GM12873 (cell line): Measurements from ENCODE around the gene SNX9.

Experiments used
- TF ChIP-seq, protein P1 (sequence below): IDR thresholded peaks from 2 replicates; pipeline ENCODE4 v1.5.1; 2012; ENCODE audit warnings: low read depth, mild to moderate bottlenecking, moderate library complexity, low read length, control low read depth; ENCODE audit not compliant: insufficient read depth; ENCODE audit errors: missing control alignments

Gene SNX9

DNA sequence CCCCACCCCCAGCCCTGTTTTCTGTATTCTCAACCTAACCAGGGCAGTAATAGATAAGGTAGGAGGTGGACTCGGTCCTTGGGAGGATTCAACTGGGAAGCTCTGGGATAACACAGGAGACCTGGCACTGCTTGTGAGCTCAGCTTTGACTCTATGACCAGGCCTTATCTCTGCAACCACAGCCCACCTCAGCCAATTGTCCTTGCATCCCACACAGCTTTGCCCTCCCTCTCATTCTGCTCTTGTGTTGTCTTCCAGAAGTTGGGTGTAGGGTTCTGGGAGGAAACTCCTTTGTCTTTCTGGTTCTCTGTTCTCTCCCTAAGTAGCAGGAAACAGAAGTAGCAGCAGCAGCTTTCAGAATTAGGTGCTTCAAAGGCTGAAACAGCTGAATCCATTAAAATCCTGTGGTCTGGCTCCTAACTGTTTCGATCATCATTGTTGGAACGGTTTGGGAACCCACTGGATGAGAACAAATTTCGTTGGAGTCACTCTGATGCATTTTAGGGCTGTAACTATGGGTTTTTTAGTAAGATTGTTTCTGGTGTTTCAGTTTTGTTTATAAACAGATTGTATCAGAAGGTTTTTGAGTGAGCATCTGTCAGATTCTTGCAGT, 32.4 kb upstream of the SNX9 start:
- TF ChIP-seq, protein P1, sequence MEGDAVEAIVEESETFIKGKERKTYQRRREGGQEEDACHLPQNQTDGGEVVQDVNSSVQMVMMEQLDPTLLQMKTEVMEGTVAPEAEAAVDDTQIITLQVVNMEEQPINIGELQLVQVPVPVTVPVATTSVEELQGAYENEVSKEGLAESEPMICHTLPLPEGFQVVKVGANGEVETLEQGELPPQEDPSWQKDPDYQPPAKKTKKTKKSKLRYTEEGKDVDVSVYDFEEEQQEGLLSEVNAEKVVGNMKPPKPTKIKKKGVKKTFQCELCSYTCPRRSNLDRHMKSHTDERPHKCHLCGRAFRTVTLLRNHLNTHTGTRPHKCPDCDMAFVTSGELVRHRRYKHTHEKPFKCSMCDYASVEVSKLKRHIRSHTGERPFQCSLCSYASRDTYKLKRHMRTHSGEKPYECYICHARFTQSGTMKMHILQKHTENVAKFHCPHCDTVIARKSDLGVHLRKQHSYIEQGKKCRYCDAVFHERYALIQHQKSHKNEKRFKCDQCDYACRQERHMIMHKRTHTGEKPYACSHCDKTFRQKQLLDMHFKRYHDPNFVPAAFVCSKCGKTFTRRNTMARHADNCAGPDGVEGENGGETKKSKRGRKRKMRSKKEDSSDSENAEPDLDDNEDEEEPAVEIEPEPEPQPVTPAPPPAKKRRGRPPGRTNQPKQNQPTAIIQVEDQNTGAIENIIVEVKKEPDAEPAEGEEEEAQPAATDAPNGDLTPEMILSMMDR = no peak

DNA sequence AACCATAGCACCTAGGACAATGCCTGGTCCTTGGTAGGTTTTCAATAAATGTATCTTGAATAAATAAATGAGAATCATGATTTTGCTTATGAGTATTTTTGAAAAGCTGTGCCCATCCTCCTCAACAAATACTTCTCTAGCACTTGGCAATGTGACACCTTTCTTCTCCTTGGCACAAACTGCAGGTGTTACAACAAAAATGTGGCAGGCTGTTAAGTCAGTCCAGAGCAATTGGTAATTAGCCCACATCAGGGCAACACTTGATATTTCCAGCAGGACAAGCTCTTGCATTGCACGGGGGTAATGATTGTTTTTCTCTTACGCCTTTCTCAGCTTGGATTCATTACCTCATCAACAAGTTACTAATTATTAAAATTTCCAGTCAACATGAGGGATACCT, 31.6 kb upstream of the SNX9 start:
- TF ChIP-seq, protein P1 = no peak

DNA sequence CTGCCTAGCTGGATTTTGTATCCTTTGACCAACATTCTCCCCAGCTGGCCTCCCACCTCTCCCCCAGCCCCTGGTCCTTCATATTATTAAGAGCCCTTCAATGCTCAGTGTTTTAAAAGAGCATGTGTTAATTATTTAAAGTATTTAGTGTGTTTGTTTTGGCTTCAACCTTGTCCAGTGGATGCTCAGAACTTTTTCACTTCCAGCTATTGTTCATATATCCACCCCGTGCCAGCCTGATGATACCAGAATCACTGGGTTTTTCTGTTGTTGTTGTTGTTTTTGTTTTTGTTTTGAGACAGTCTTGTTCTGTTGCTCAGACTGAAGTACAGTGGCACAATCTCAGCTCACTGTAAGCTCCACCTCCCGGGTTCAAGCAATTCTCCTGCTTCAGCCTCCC, 30.4 kb upstream of the SNX9 start:
- TF ChIP-seq, protein P1 = no peak

DNA sequence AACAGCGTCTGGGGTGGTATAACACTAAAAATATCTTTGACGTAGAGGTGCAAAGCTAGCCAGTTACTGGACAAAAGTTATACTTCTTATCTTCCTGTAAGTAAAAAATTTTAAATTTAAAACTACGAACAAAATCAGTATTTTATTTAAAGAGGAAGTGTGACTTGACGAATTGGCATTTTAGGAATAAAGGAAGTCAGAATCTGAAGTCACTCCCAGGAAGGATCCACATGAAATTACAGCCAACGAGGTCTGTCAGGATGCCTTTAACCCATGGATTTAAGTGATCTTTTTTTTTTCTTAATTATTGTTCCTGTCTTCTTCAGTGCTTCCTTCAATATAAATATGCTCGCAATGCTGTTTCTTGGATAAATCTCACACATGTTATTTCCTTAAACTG, 27.2 kb upstream of the SNX9 start:
- TF ChIP-seq, protein P1 = no peak

DNA sequence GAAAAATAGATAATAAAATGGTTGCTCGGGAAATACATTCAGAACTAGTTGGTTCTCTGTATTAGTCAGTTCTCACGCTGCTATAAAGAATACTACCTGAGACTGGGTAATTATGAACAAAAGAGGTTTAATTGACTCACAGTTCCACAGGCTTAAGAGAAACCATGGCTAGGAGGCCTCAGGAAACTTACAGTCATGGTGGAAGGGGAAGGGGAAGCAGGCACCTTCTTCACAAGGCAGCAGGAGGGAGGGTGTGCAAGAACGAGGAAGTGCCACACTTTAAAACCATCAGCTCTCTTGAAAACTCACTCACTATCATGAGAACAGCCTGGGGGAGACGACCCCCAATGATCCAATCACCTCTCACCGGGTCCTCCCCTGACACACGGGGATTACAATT, 24.2 kb upstream of the SNX9 start:
- TF ChIP-seq, protein P1 = no peak

DNA sequence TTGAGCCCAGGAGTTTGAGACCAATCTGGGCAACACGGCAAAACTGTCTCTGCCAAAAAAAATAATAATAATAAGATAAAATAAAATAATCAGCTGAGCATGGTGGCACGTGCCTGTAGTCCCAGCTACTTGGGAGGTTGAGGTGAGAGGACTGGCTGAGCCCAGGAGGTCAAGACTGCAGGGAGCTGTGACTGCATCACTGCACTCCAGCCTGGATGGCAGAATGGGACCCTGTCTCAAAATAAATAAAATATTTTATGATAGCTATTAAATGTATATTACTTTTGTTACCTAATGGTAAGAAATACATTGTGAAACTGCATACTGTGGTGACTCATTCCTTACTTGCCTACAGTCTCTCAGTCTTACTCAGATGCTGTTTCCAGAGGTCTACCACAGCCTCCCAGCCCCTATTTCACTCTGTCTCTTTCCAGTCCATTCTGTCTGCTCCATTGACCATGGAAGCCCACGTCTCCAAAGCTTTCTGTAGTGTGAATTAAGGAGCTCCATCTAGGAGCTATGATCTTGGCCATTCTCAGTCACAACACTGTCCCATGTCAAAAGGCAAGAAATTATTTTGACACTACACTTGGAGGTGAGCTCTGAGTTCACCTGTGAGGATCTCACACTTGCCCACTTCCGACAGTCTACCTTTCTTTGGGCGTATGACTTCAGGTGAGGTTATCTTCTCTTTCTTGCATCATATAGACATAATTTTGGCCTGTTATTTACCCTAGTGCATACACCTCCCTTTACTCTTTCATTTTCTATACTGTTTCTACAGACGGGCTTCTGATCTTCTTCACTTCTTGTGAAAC, 22.4 kb upstream of the SNX9 start:
- TF ChIP-seq, protein P1 = no peak

DNA sequence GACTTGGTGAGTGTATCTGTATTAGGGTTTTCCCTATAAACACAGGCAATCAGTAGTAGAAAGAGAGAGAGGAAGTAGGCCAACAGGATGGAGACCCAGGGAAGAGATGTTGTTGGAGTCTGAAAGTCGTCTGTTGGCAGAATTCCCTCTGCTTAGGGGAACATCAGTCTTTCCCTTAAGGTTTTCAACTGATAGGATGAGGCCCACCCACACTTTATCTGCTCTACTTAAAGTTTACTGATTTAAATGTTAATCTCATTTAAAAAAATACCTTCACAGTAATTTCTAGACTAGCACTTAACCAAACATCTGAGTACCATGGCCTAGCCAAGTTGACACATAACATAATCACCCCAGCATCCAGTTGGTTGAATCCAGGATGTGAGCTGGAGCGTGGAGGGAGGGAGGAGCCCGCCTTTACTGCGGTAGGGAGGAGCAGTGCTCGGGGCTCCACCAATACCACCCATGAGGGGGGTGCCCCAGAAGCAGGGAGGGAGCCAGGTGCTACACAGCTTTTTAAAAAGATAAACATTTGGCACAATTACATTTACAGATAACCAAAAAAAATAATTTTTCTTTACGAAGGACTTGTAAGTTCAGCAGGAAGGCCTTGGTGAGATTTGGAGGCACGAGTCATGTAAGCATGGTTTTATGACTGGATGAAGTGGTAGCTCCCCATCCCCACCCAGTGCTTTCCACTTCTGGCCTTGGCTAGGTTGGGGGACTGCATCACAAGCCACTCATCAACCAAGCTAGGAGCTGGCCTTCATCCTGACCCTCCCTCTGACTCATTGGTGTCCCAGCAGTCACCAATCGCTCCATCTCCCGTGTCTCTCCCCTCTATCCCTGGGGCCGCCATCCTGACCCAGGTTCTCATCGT, 18.4 kb upstream of the SNX9 start:
- TF ChIP-seq, protein P1 = no peak
